ENCODE data around the gene PRRC2C. TPM values are rescaled to one million over a fixed set of nuclear protein-coding genes. Genes with fewer than 3 reads are reported as not detected.

Gene PRRC2C
- total RNA-seq, 4 donors from 2014 or later: 52.0 to 79.2 (median 74.4) TPM

- H3K36me3 ChIP-seq: no peaks in the 10 kb centered on the region
- WGBS, 2 donors (ENCODE audit: low coverage in 1 of 2): 100% methylated on average over 2 to 5 of the region's 7 CpGs
- H3K27ac ChIP-seq: no peak overlapping the region
- no peak overlapping the region for H3K4me3 ChIP-seq
- no peaks in the 10 kb centered on the region for H3K9me3 ChIP-seq
- no peaks in the 10 kb centered on the region for H3K27me3 ChIP-seq
- ATAC-seq: no peak
- peaks cover 0 to 13% (median 0%) of the 10 kb centered on the region in 3 donors for H3K4me1 ChIP-seq
- TF ChIP-seq POLR2AphosphoS5 (IDR thresholded peaks at IDR 0.05) (no peak), POLR2A (IDR thresholded peaks at IDR 0.05) (no peak), CTCF (IDR thresholded peaks at IDR 0.05) (no peak), EP300 (IDR thresholded peaks at IDR 0.05) (no peak)
Observed at GRCh38 chr1:171472183-171472647, 13.1 kb upstream of the PRRC2C start.

GRCh38 chr1:171476829-171477228 is 8.5 kb upstream of the PRRC2C start:
- 56 to 70% methylated on average over 1 of the region's 1 CpG for WGBS, 2 donors (ENCODE audit: low coverage in 1 of 2)
- no peak overlapping the region for H3K27ac ChIP-seq
- TF ChIP-seq CTCF (IDR thresholded peaks at IDR 0.05): no peak
- no peak for TF ChIP-seq EP300 (IDR thresholded peaks at IDR 0.05)
- no peak for TF ChIP-seq POLR2A (IDR thresholded peaks at IDR 0.05)
- TF ChIP-seq POLR2AphosphoS5 (IDR thresholded peaks at IDR 0.05): no peak
- no peak overlapping the region for H3K4me3 ChIP-seq
- H3K36me3 ChIP-seq: no peaks in the 10 kb centered on the region
- ATAC-seq: no peak
- no peaks in the 10 kb centered on the region for H3K9me3 ChIP-seq
- no peaks in the 10 kb centered on the region for H3K4me1 ChIP-seq
- no peaks in the 10 kb centered on the region for H3K27me3 ChIP-seq

GRCh38 chr1:171477804-171478203 is 7.5 kb upstream of the PRRC2C start:
- no peaks in the 10 kb centered on the region for H3K9me3 ChIP-seq
- H3K27ac ChIP-seq: no peak overlapping the region
- no peaks in the 10 kb centered on the region for H3K36me3 ChIP-seq
- no peaks in the 10 kb centered on the region for H3K4me1 ChIP-seq
- 63 to 100% methylated on average over 1 of the region's 1 CpG for WGBS, 2 donors (ENCODE audit: low coverage in 1 of 2)
- no peaks in the 10 kb centered on the region for H3K27me3 ChIP-seq
- no peak for ATAC-seq
- no peak overlapping the region for H3K4me3 ChIP-seq
- TF ChIP-seq POLR2AphosphoS5 (IDR thresholded peaks at IDR 0.05): no peak

- H3K27ac ChIP-seq: no peak overlapping the region
- H3K36me3 ChIP-seq: no peaks in the 10 kb centered on the region
- H3K9me3 ChIP-seq: no peaks in the 10 kb centered on the region
- H3K27me3 ChIP-seq: no peaks in the 10 kb centered on the region
- ATAC-seq: no peak
- peaks cover 0 to 6% (median 0%) of the 10 kb centered on the region in 3 donors for H3K4me1 ChIP-seq
- no peak overlapping the region for H3K4me3 ChIP-seq
- 52 to 60% methylated on average over 2 of the region's 2 CpGs for WGBS, 2 donors (ENCODE audit: low coverage in 1 of 2)
- TF ChIP-seq EP300 (IDR thresholded peaks at IDR 0.05) (no peak), POLR2A (IDR thresholded peaks at IDR 0.05) (no peak), POLR2AphosphoS5 (IDR thresholded peaks at IDR 0.05) (no peak), CTCF (IDR thresholded peaks at IDR 0.05) (no peak)
Observed at GRCh38 chr1:171480035-171480434, 5.3 kb upstream of the PRRC2C start.

GRCh38 chr1:171484760-171485374 is 463 bp upstream of the PRRC2C start:
- no peaks in the 10 kb centered on the region for H3K36me3 ChIP-seq
- H3K27ac ChIP-seq: peak overlapping the region; percentile 94 to 99 (median 95)
- peak in 1 of 4 experiments; percentile 88 for TF ChIP-seq CTCF (IDR thresholded peaks at IDR 0.05)
- TF ChIP-seq POLR2A (IDR thresholded peaks at IDR 0.05): no peak
- no peaks in the 10 kb centered on the region for H3K9me3 ChIP-seq
- H3K4me3 ChIP-seq: peak overlapping the region; percentile 58 to 90
- no peaks in the 10 kb centered on the region for H3K27me3 ChIP-seq
- peaks cover 10 to 43% (median 18%) of the 10 kb centered on the region in 3 donors for H3K4me1 ChIP-seq
- ATAC-seq: peak; percentile 59
- WGBS, 2 donors (ENCODE audit: low coverage in 1 of 2): 10 to 18% methylated on average over 4 to 5 of the region's 6 CpGs
